HG02870 (cell line): ENCODE data around the gene ZBTB21.
"Not testable (repeated sequence)": the region's sequence is repeated elsewhere in the genome, so short reads cannot be mapped to it uniquely, and the experiment has no call there.

Experiments
- ATAC-seq: cut with Tn5 transposase; IDR thresholded peaks from one replicate; pipeline ENCODE4 v1.9.1; 2021; ENCODE audit warnings: mild to moderate bottlenecking, moderate library complexity; ENCODE audit not compliant: unreplicated experiment

Gene ZBTB21

GRCh38 chr21:41995577-41995976 is 14.6 kb downstream of the ZBTB21 start:
- no peak for ATAC-seq

GRCh38 chr21:41994613-41995012 is 15.5 kb downstream of the ZBTB21 start:
- not testable (repeated sequence) for ATAC-seq

GRCh38 chr21:41993744-41994143 is 16.4 kb downstream of the ZBTB21 start:
- no peak for ATAC-seq

- no peak for ATAC-seq
These were observed 17.6 kb downstream of the ZBTB21 start for GRCh38 chr21:41992576-41992975.

- ATAC-seq, result no peak
These were observed 18.5 kb downstream of the ZBTB21 start for GRCh38 chr21:41991659-41992058.

GRCh38 chr21:41989698-41990097 is 20.5 kb downstream of the ZBTB21 start:
- no peak for ATAC-seq

- no peak for ATAC-seq
These were observed 22.9 kb downstream of the ZBTB21 start for GRCh38 chr21:41987310-41987709.

GRCh38 chr21:41985662-41986416 is 24.3 kb downstream of the ZBTB21 start:
- ATAC-seq, result no peak

- ATAC-seq, result no peak
These were observed 26.9 kb downstream of the ZBTB21 start for GRCh38 chr21:41983229-41983628.

- no peak for ATAC-seq
These were observed 29.6 kb downstream of the ZBTB21 start for GRCh38 chr21:41980561-41980960.

- ATAC-seq, result no peak
These were observed 30.3 kb downstream of the ZBTB21 start for GRCh38 chr21:41979751-41980369.

- ATAC-seq, result no peak
These were observed 30.8 kb downstream of the ZBTB21 start for GRCh38 chr21:41979335-41979734.

- no peak for ATAC-seq
These were observed 32.9 kb downstream of the ZBTB21 start for GRCh38 chr21:41977034-41977950.

- no peak for ATAC-seq
These were observed 33.5 kb downstream of the ZBTB21 start for GRCh38 chr21:41976611-41977010.

GRCh38 chr21:41975391-41976272 is 34.5 kb downstream of the ZBTB21 start:
- no peak for ATAC-seq

- no peak for ATAC-seq
These were observed 35.5 kb downstream of the ZBTB21 start for GRCh38 chr21:41974752-41975053.

GRCh38 chr21:41973861-41974751 is 36.1 kb downstream of the ZBTB21 start:
- no peak for ATAC-seq

GRCh38 chr21:41973427-41973831 is 36.7 kb downstream of the ZBTB21 start:
- no peak for ATAC-seq

- ATAC-seq, result no peak
These were observed 37.5 kb downstream of the ZBTB21 start for GRCh38 chr21:41972511-41973205.
